H1 (cell line): ENCODE data around the gene DAPL1. TPM values are rescaled to one million over a fixed set of nuclear protein-coding genes. Genes with fewer than 3 reads are reported as not detected.

Source experiments
- CTCF ChIA-PET: fragments of 300-600 bp; sonication (Branson Sonifier 250); formaldehyde crosslinking; loops from one replicate; lab custom pipeline; 2021; ENCODE audit not compliant: partially characterized antibody; lab: Charles Lee
- POLR2A ChIA-PET: fragments of 300-600 bp; sonication (Branson Sonifier 250); formaldehyde crosslinking; loops from one replicate; lab custom pipeline; 2021; ENCODE audit warnings: inconsistent platforms; ENCODE audit not compliant: partially characterized antibody; lab: Charles Lee
- DNase-seq, 2 experiments: peaks; one replicate each; pipeline versions ENCODE4 v3.0.0 to v3.0.0-alpha.2; 2010 to 2022; ENCODE audit warnings: low spot score in 2 of 2, low read depth in 1 of 2, mixed read lengths in 1 of 2
- FAIRE-seq: peaks from 2 replicates; lab custom pipeline; 2011; peaks lifted over from hg19 to GRCh38; lab: Jason Lieb, UNC
- H2AFZ ChIP-seq: 2 replicates; pipeline ENCODE4 v1.8.1; 2012; ENCODE audit warnings: low read length, inconsistent platforms
- H2AK5ac ChIP-seq: 2 replicates; pipeline ENCODE4 v1.6.1; 2013; ENCODE audit warnings: low read depth, low read length
- H2BK120ac ChIP-seq: replicated peaks from 2 replicates; pipeline ENCODE3; 2013; ENCODE audit warnings: low read depth, low read length, inconsistent platforms
- H2BK12ac ChIP-seq: 2 replicates; pipeline ENCODE4 v1.6.1; 2013; ENCODE audit warnings: low read depth, low read length
- H2BK15ac ChIP-seq: 2 replicates; pipeline ENCODE4 v1.6.1; 2013; ENCODE audit warnings: low read length
- H2BK20ac ChIP-seq: 2 replicates; pipeline ENCODE4 v1.6.1; 2013; ENCODE audit warnings: low read length
- H2BK5ac ChIP-seq: 2 replicates; pipeline ENCODE4 v1.6.1; 2013; ENCODE audit warnings: low read depth, low read length
- H3K14ac ChIP-seq: 2 replicates; pipeline ENCODE4 v1.6.1; 2013; ENCODE audit warnings: inconsistent platforms; ENCODE audit not compliant: insufficient read length
- H3K18ac ChIP-seq: 2 replicates; pipeline ENCODE4 v1.6.1; 2013; ENCODE audit warnings: low read length; ENCODE audit errors: extremely low read depth
- H3K23ac ChIP-seq: 2 replicates; pipeline ENCODE4 v1.6.1; 2013; ENCODE audit warnings: inconsistent platforms; ENCODE audit not compliant: insufficient read length
- H3K23me2 ChIP-seq: 2 replicates; pipeline ENCODE4 v1.6.1; 2013; ENCODE audit warnings: low read depth, low read length
- H3K27ac ChIP-seq: 2 replicates; pipeline ENCODE4 v1.6.1; 2011; ENCODE audit warnings: low read depth, low read length, inconsistent platforms
- H3K27me3 ChIP-seq, 4 experiments: replicated peaks in 1 of 4; 1 replicate in 1 of 4; 2 replicates in 3 of 4; pipeline versions ENCODE4 v1.6.1 to v1.8.1; 2011 to 2013; ENCODE audit warnings: low read length in 3 of 4, mild to moderate bottlenecking in 3 of 4, inconsistent platforms in 2 of 4, mixed read lengths in 2 of 4, moderate library complexity in 1 of 4; ENCODE audit not compliant: control insufficient read depth in 3 of 4, insufficient read depth in 3 of 4; ENCODE audit errors: extremely low read depth in 1 of 4
- H3K36me3 ChIP-seq, 4 experiments: 2 replicates each; pipeline versions ENCODE4 v1.6.1 to v1.8.1; 2011 to 2013; ENCODE audit warnings: mild to moderate bottlenecking in 4 of 4, low read length in 3 of 4, moderate library complexity in 2 of 4, control low read depth in 1 of 4, inconsistent platforms in 1 of 4; ENCODE audit not compliant: insufficient read depth in 4 of 4, control insufficient read depth in 2 of 4
- H3K4ac ChIP-seq: replicated peaks from 2 replicates; pipeline ENCODE3; 2013; ENCODE audit warnings: low read length, low read depth, mixed read lengths, inconsistent platforms; ENCODE audit not compliant: insufficient read length
- H3K4me1 ChIP-seq, 4 experiments: replicated peaks in 1 of 4; 1 replicate in 1 of 4; 2 replicates in 3 of 4; pipeline versions ENCODE4 v1.6.1 to v1.8.1; 2011 to 2013; ENCODE audit warnings: low read length in 3 of 4, inconsistent platforms in 2 of 4, mixed read lengths in 1 of 4; ENCODE audit not compliant: insufficient read depth in 4 of 4, control insufficient read depth in 3 of 4
- H3K4me2 ChIP-seq, 2 experiments: 2 replicates each; pipeline versions ENCODE4 v1.6.1 to v1.8.1; 2011 to 2013; ENCODE audit warnings: low read depth in 2 of 2, low read length in 2 of 2, control low read depth in 1 of 2, inconsistent platforms in 1 of 2, mild to moderate bottlenecking in 1 of 2; ENCODE audit not compliant: insufficient read depth in 1 of 2
- H3K4me3 ChIP-seq, 4 experiments: fragments of 200-600, 300-600 bp in 1 of 4; sonication (generic), shearing (Covaris generic), sonication (Bioruptor Twin) in 1 of 4; 2 replicates each; pipeline versions ENCODE4 v1.5.1 to v1.8.1; 2011 to 2016; ENCODE audit warnings: low read length in 4 of 4, low read depth in 3 of 4, control low read depth in 2 of 4, inconsistent platforms in 2 of 4, mild to moderate bottlenecking in 2 of 4, mixed read lengths in 1 of 4, moderate library complexity in 1 of 4; ENCODE audit not compliant: insufficient read depth in 2 of 4; ENCODE audit errors: extremely low read depth in 1 of 4
- H3K56ac ChIP-seq: replicated peaks from 2 replicates; pipeline ENCODE3; 2013; ENCODE audit warnings: low read depth, mild to moderate bottlenecking, mixed read lengths, low read length, inconsistent platforms; ENCODE audit not compliant: insufficient read length
- H3K79me1 ChIP-seq: 2 replicates; pipeline ENCODE4 v1.6.1; 2013; ENCODE audit warnings: low read depth, low read length, control low read depth
- H3K79me2 ChIP-seq, 2 experiments: 2 replicates each; pipeline versions ENCODE4 v1.6.1 to v1.8.1; 2012 to 2013; ENCODE audit warnings: low read length in 2 of 2, mild to moderate bottlenecking in 2 of 2, inconsistent platforms in 1 of 2; ENCODE audit not compliant: insufficient read depth in 2 of 2, control insufficient read depth in 1 of 2
- H3K9ac ChIP-seq, 4 experiments: replicated peaks in 1 of 4; 1 replicate in 1 of 4; 2 replicates in 3 of 4; pipeline versions ENCODE4 v1.6.1 to v1.8.1; 2011 to 2013; ENCODE audit warnings: low read depth in 3 of 4, low read length in 3 of 4, control low read depth in 2 of 4, mild to moderate bottlenecking in 2 of 4, moderate library complexity in 2 of 4, inconsistent platforms in 1 of 4; ENCODE audit errors: extremely low read depth in 1 of 4
- H3K9me3 ChIP-seq, 2 experiments: 2 replicates each; pipeline versions ENCODE4 v1.6.1 to v1.8.1; 2012 to 2013; ENCODE audit warnings: mild to moderate bottlenecking in 2 of 2, moderate library complexity in 2 of 2, control low read depth in 1 of 2, inconsistent platforms in 1 of 2, low read depth in 1 of 2, low read length in 1 of 2, mixed read lengths in 1 of 2; ENCODE audit not compliant: insufficient read depth in 2 of 2
- H4K20me1 ChIP-seq, 2 experiments: replicated peaks in 1 of 2; 2 replicates each; pipeline versions ENCODE3 to v1.8.1; 2011 to 2013; ENCODE audit warnings: inconsistent platforms in 2 of 2, low read length in 2 of 2, mild to moderate bottlenecking in 1 of 2; ENCODE audit not compliant: insufficient read depth in 2 of 2, control insufficient read depth in 1 of 2
- H4K5ac ChIP-seq: 2 replicates; pipeline ENCODE4 v1.6.1; 2013; ENCODE audit warnings: low read length, low read depth, mixed read lengths, inconsistent platforms; ENCODE audit not compliant: insufficient read length
- H4K8ac ChIP-seq: 2 replicates; pipeline ENCODE4 v1.8.0; 2013; ENCODE audit warnings: mild to moderate bottlenecking, moderate library complexity, low read length, inconsistent platforms; ENCODE audit not compliant: insufficient read depth; ENCODE audit errors: extremely low read depth
- H4K91ac ChIP-seq: replicated peaks from 2 replicates; pipeline ENCODE3; 2013; ENCODE audit warnings: low read length, mixed read lengths, inconsistent platforms; ENCODE audit not compliant: insufficient read length
- ASH2L ChIP-seq: fragments of 200-600, 300-600 bp; sonication (generic); IDR thresholded peaks from one replicate; pipeline ENCODE4 v1.7.1; 2017; ENCODE audit warnings: low read length
- CBX8 ChIP-seq: fragments of 300-800, 300-1000 bp; sonication (generic); IDR thresholded peaks from 2 replicates; pipeline ENCODE4 v1.7.1; 2016; ENCODE audit warnings: low read depth, low read length, borderline replicate concordance
- HDAC2 ChIP-seq, 2 experiments: fragments of 300-600 bp in 1 of 2; sonication (generic) in 1 of 2; IDR thresholded peaks; 2 replicates each; pipeline ENCODE4 v1.6.1; 2011 to 2012; ENCODE audit warnings: low read depth in 2 of 2, low read length in 2 of 2, mild to moderate bottlenecking in 2 of 2, moderate library complexity in 2 of 2, borderline replicate concordance in 1 of 2, inconsistent platforms in 1 of 2
- MAFK ChIP-seq: IDR thresholded peaks from 2 replicates; pipeline ENCODE4 v1.6.1; 2012; ENCODE audit warnings: low read depth, mild to moderate bottlenecking, improper control_type of control experiment, low read length
- WGBS, 2 experiments: shearing (Covaris generic) in 1 of 2; methylation state at CpG; one replicate each; pipeline versions ENCODE4 v1.1.6 to v1.1.7; 2013 to 2015; ENCODE audit warnings: low lambda C conversion rate in 2 of 2, mixed read lengths in 2 of 2, inconsistent platforms in 1 of 2, low coverage in 1 of 2, missing lambda C conversion rate in 1 of 2; ENCODE audit not compliant: insufficient replicate concordance in 2 of 2, insufficient coverage in 1 of 2, insufficient read length in 1 of 2; ENCODE audit errors: extremely low coverage in 1 of 2, missing lambda C conversion rate in 1 of 2; 5-methylcytosine and 5-hydroxymethylcytosine counted together
- long read RNA-seq, 2 experiments: library from RNA in 1 of 2; library from capped mRNA in 1 of 2; stranded (forward); transcript quantifications; one replicate each; pipeline ENCODE4 v2.0.0, GENCODE V29; 2021; ENCODE audit warnings: inconsistent platforms in 1 of 2
- polyA minus RNA-seq, 3 experiments: library from RNA; depleted of rRNA, polyadenylated mRNA; stranded (reverse); fragments of >200 nt; gene quantifications; 1 replicate in 2 of 3; 2 replicates in 1 of 3; pipeline ENCODE4 v1.2.3, GENCODE V29; 2011
- polyA plus RNA-seq, 7 experiments: library from polyadenylated mRNA; depleted of rRNA in 3 of 7; stranded (reverse) in 5 of 7; unstranded in 2 of 7; fragments of >200 nt in 5 of 7; fragments of 200-250 nt in 2 of 7; gene quantifications; 1 replicate in 5 of 7; 2 replicates in 1 of 7; 4 replicates in 1 of 7; pipeline versions ENCODE4 v1.2.1 to v1.2.3, GENCODE V29; 2011 to 2013; ENCODE audit warnings: missing spikeins in 2 of 7, mixed read lengths in 2 of 7
- total RNA-seq: library from RNA; stranded (reverse); fragmentation: NEBNext Ultra II Directional; extraction: Animal tissue kit (Norgen Biotek cat#: 25700); gene quantifications from 2 replicates; pipeline ENCODE4 v1.2.1, GENCODE V29; 2021
- TF ChIP-seq, protein P1 (sequence below): IDR thresholded peaks from 2 replicates; pipeline ENCODE4 v1.6.1; 2012; ENCODE audit warnings: inconsistent platforms

The DAPL1 gene, protein sequence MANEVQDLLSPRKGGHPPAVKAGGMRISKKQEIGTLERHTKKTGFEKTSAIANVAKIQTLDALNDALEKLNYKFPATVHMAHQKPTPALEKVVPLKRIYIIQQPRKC
- total RNA-seq: not detected in 2 replicates
- not detected in 2 replicates for polyA plus RNA-seq (2011; rRNA removed)
- polyA plus RNA-seq (2011; cell fraction: cytosol; rRNA removed): not detected
- not detected for polyA plus RNA-seq (2011; cell fraction: nucleus; rRNA removed)
- not detected in 4 replicates for polyA plus RNA-seq (2012, experiment 1 of 2)
- polyA plus RNA-seq (2012, experiment 2 of 2): not detected
- not detected for polyA plus RNA-seq (2013, experiment 1 of 2)
- not detected for polyA plus RNA-seq (2013, experiment 2 of 2)
- not detected in 2 replicates for polyA minus RNA-seq (2011; rRNA and poly(A)+ RNA removed)
- polyA minus RNA-seq (2011; cell fraction: cytosol; rRNA and poly(A)+ RNA removed): not detected
- not detected for polyA minus RNA-seq (2011; cell fraction: nucleus; rRNA and poly(A)+ RNA removed)
- long read RNA-seq, experiment 1: 0 reads
- long read RNA-seq, experiment 2: 0 reads

DNA sequence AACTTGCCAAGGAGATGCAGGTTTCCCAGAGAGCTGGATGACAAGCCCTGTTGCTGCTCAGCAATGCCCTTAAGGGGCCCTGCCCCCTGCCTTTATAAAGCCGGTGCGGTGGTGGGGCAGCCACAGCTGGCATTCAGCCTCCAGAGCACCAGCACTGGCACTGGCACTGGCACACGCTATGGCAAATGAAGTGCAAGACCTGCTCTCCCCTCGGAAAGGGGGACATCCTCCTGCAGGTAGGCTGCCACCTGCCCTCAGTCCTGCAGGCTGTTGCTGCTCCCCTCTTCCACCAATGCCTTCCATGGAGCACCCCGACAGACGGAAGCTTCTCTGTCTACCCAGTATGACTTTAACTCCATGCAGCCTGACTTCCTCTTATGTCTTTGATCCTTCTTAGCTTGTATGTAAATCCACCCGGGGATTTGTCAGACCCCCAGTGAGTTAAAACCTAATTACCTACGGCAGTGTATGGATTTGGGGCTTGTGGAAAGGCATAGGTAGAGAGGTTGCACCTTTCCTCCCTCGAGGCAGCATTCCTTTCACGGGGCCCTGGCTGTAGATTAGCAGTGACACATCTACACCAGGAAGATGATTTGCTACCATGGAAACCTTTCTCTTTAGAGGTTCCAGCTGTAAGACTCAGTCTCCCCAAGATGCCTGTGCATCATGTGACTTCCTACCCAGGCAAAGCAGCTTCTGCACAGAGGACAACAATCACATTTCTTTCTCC lies at the start of gene DAPL1:
TSS of gene DAPL1 (plus strand) at position 123 of the 730 bp plus-strand sequence. CDS start at position 179, 56 bp downstream.
- Histone ChIP-seq H2AK5ac (no peak within 1 kb of the TSS), H2AFZ (no peak within 1 kb of the TSS), H3K14ac (no peak within 1 kb of the TSS), H3K18ac (peak within 1 kb of the TSS; percentile 65; the same call in 1 of the 2 replicates), H2BK120ac (no peak within 1 kb of the TSS), H3K36me3 (no peaks in the 10 kb centered on the region), H2BK12ac (no peak within 1 kb of the TSS), H3K23me2 (no peaks in the 10 kb centered on the region), H3K79me1 (no peaks in the 10 kb centered on the region), H3K4me2 (0 out of 4 replicates have a peak within 1 kb of the TSS, but pooled peaks of 1 of the 2 experiments have one; percentile 3), H3K4me1 (peaks cover 0 to 7% (median 3%) of the 10 kb centered on the region in 4 experiments; a peak in 3 of 7 replicates), H3K4me3 (no peak within 1 kb of the TSS), H4K20me1 (no peaks in the 10 kb centered on the region), H2BK15ac (no peak within 1 kb of the TSS), H4K5ac (no peak within 1 kb of the TSS), H3K4ac (no peak within 1 kb of the TSS), H3K79me2 (no peaks in the 10 kb centered on the region), H3K23ac (no peak within 1 kb of the TSS), H4K91ac (no peak within 1 kb of the TSS), H2BK5ac (no peak within 1 kb of the TSS), H3K56ac (no peak within 1 kb of the TSS), H3K27ac (no peak within 1 kb of the TSS), H3K27me3 (no peaks in the 10 kb centered on the region; a peak in 1 of 7 replicates), H4K8ac (no peak within 1 kb of the TSS), H3K9ac (no peak within 1 kb of the TSS), H2BK20ac (no peak within 1 kb of the TSS), H3K9me3 (no peaks in the 10 kb centered on the region)
- FAIRE-seq: no peak
- no peak for TF ChIP-seq ASH2L
- TF ChIP-seq CBX8: no peak
- TF ChIP-seq MAFK: no peak
- TF ChIP-seq, protein P1, sequence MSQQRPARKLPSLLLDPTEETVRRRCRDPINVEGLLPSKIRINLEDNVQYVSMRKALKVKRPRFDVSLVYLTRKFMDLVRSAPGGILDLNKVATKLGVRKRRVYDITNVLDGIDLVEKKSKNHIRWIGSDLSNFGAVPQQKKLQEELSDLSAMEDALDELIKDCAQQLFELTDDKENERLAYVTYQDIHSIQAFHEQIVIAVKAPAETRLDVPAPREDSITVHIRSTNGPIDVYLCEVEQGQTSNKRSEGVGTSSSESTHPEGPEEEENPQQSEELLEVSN: no peak
- TF ChIP-seq HDAC2 (IDR thresholded peaks at IDR 0.05; ENCODE audit: borderline replicate concordance in 1 of 2, low read depth in 2 of 2, low read length in 2 of 2): no peak
- ChIA-PET POLR2A (no interaction called here), CTCF (interaction anchor here (0.6 to 1.8 kb wide), 7 partner anchors 10 to 1063 kb away, joined by 3 to 5 read pairs (median 3); no protein-coding TSS in a partner anchor)
- no peak for DNase-seq
- 78% methylated on average over 10 of the region's 10 CpGs; no CpG with 5 or more reads in 1 of the 2 experiments for WGBS, 2 experiments
